ENCODE results near the gene RBMS3. TPM values are rescaled to one million over a fixed set of nuclear protein-coding genes. Genes with fewer than 3 reads are reported as not detected.
A peak's percentile ranks its signal among the peaks of the same experiment; 100 is the strongest.

RBMS3 gene
- total and polyA plus RNA-seq, 7 donors: 0.46 to 61.9 (median 39.9) TPM

DNA sequence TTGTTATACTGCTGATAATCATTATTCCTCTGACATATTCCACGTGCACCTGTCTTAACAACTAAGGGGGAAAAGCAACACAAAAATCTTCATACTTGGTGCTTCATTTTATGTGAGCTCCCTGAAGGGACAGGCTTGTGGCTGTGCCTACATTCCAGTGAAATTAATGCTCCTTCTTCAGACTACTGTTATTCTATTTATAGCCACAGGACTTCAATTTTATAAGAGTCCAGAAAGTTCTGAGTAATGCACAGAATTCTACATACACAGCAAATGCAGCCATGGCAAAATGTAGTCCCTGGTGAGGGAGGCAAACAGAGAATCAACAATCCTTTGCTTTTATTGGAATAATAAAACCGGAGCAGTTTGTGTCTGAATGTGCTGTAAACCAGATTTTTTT, 417.1 kb downstream of the RBMS3 start:
- H3K9me3 ChIP-seq: no peaks in the 10 kb centered on the region
- intact Hi-C loops (cut with DNase I): loop anchor here (10.0 kb wide), 1 partner anchor 173 kb away; no protein-coding TSS in a partner anchor
- peaks cover 0 to 62% (median 46%) of the 10 kb centered on the region in 4 donors for H3K4me1 ChIP-seq
- DNase-seq: no peak
- peak overlapping the region in 3 of 4 donors; percentile 3 to 86 (median 86) for H3K27ac ChIP-seq
- TF ChIP-seq EP300 (IDR thresholded peaks at IDR 0.05) (no peak), POLR2AphosphoS5 (IDR thresholded peaks at IDR 0.05) (no peak), CTCF (IDR thresholded peaks at IDR 0.05) (no peak), POLR2A (IDR thresholded peaks at IDR 0.05) (no peak)
- no peaks in the 10 kb centered on the region for H3K27me3 ChIP-seq
- 14 to 52% methylated on average over 2 of the region's 2 CpGs for WGBS, 2 donors
- no peaks in the 10 kb centered on the region for H3K36me3 ChIP-seq
- H3K4me3 ChIP-seq: no peak overlapping the region

DNA sequence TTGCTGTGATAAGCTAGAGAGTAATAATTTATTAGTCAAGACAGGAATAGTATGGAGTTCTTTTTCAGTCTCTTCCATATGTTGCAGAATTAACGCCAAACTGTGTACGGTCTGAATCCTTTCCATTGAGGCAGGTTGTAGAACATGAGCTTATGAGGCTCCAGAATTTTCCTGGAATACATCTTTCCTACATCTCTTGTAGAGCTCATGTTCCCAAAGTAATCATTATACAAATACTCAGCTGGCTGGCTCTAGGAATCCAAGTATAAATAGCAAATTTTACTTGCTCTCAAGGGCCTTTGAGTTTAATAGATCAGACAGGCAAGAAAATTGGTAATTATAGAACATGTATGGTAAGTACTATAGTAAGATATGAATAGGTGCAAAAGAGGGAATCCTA, 419.4 kb downstream of the RBMS3 start:
- TF ChIP-seq CTCF (IDR thresholded peaks at IDR 0.05) (no peak), POLR2AphosphoS5 (IDR thresholded peaks at IDR 0.05) (no peak), EP300 (IDR thresholded peaks at IDR 0.05) (no peak), POLR2A (IDR thresholded peaks at IDR 0.05) (no peak)
- no peak overlapping the region for H3K4me3 ChIP-seq
- H3K36me3 ChIP-seq: no peaks in the 10 kb centered on the region
- peaks cover 0 to 40% (median 30%) of the 10 kb centered on the region in 4 donors for H3K4me1 ChIP-seq
- H3K27ac ChIP-seq: no peak overlapping the region
- intact Hi-C loops (cut with DNase I): no loop called here
- DNase-seq: no peak
- H3K27me3 ChIP-seq: no peaks in the 10 kb centered on the region
- H3K9me3 ChIP-seq: no peaks in the 10 kb centered on the region
- 96 to 98% methylated on average over 2 of the region's 2 CpGs for WGBS, 2 donors

DNA sequence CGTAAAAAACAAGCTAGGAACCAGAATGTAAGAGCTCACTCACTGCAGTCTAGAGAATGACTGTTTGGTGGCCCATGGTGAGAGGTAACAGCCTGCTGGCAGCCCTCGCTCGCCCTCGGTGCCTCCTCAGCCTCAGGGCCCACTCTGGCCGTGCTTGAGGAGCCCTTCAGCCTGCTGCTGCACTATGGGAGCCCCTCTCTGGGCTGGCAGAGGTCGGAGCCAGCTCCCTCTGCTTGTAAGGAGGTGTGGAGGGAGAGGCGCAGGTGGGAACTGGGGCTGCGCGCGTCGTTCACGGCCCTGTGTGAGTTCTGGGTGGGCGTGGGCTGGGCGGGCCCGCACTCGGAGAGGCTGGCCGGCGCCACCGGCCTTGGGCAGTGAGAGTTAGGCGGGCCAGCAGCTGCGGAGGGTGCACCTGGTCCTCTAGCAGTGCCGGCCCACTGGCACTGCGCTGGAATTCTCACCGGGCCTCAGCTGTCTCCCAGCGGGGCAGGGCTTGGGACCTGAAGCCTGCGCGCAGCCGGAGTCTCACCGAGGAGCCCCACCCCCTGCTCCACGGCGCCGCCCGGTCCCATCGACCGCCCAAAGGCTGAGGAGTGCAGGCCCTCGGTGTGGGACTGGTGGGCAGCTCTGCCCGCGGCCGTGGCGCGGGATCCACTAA, 420.6 kb downstream of the RBMS3 start:
- H3K36me3 ChIP-seq: no peaks in the 10 kb centered on the region
- 92 to 93% methylated on average over 41 of the region's 41 CpGs for WGBS, 2 donors
- H3K4me1 ChIP-seq: peaks cover 0 to 28% (median 18%) of the 10 kb centered on the region in 4 donors
- no peak for TF ChIP-seq POLR2AphosphoS5 (IDR thresholded peaks at IDR 0.05)
- H3K9me3 ChIP-seq: no peaks in the 10 kb centered on the region
- H3K27ac ChIP-seq: no peak overlapping the region
- H3K4me3 ChIP-seq: no peak overlapping the region
- no peaks in the 10 kb centered on the region for H3K27me3 ChIP-seq
- no peak for DNase-seq
- intact Hi-C loops (cut with DNase I): no loop called here

DNA sequence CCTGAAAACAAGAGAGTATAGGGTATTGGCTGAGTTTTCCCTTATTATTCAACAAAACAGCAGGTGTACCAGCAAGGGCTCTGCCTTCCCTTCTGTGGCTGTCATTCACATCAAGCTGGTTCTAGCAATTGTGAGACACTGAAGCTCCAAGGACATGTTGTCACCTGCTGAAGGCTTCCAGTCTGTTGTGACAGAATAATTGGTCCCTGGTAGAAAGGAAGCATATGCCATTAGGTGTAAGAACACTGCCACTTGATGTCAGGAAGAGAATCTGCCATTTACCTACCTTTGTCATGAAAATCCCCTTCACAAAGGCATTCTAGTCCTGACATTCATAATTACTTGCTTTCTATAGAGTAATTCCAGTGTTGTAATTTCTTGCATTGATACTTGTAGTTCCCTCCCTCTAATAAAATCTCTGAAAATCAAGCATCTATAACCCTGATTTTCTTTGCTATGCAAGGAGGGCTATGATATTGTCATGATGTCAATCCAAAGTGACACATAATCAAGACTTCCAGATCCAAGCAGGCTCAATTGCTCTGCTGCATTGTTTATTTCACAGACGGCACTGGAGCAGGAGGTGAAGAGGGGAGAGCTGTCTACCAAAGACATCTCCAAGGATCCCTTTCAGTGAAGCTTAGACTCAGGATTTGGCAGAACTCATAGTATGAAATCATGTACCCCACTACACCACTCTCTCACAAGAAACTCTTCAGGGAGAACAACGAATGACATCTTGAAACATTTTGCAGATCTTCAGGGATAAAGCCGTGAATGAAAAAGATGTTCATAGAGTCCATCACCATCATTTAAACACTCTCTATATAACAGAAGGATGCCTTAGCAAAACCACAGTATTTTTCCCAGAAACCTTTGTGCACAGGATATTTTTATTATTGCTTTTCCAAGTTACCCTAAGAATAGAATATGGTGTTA, 425.3 kb downstream of the RBMS3 start:
- Histone ChIP-seq H3K9me3 (no peaks in the 10 kb centered on the region), H3K27me3 (no peaks in the 10 kb centered on the region), H3K27ac (no peak overlapping the region), H3K4me3 (no peak overlapping the region), H3K36me3 (no peaks in the 10 kb centered on the region), H3K4me1 (peaks cover 0 to 12% (median 0%) of the 10 kb centered on the region in 4 donors)
- intact Hi-C loops (cut with DNase I): no loop called here
- TF ChIP-seq POLR2A (IDR thresholded peaks at IDR 0.05) (no peak), CTCF (IDR thresholded peaks at IDR 0.05) (no peak), POLR2AphosphoS5 (IDR thresholded peaks at IDR 0.05) (no peak), EP300 (IDR thresholded peaks at IDR 0.05) (no peak)
- no peak for DNase-seq
- WGBS, 2 donors: 89% methylated on average over 3 of the region's 3 CpGs

DNA sequence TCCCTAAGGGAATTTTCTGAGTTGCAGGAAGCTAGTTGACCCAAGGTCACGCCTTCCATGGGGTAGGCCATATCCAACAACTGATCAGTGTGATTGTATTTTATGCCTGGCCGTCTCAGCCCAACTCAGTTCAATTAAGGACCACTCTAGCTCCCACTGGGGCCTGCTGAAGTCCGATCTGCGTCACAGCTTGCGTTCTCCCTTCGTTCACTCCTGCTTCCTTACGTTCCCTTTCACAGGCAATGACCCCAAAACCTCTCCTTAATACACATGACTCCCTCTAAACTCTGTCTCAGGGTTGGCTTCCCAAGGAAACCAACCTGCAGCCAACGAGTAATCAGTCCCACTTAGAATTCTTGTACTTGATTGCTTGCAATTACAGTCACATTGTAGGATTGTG, 428.0 kb downstream of the RBMS3 start:
- Histone ChIP-seq H3K36me3 (no peaks in the 10 kb centered on the region), H3K27me3 (no peaks in the 10 kb centered on the region), H3K27ac (peak overlapping the region in 1 of 4 donors; percentile 1), H3K4me3 (no peak overlapping the region), H3K4me1 (peaks cover 0 to 16% (median 0%) of the 10 kb centered on the region in 4 donors), H3K9me3 (no peaks in the 10 kb centered on the region)
- TF ChIP-seq CTCF (IDR thresholded peaks at IDR 0.05) (no peak), POLR2A (IDR thresholded peaks at IDR 0.05) (no peak), EP300 (IDR thresholded peaks at IDR 0.05) (no peak), POLR2AphosphoS5 (IDR thresholded peaks at IDR 0.05) (no peak)
- intact Hi-C loops (cut with DNase I): no loop called here
- no peak for DNase-seq
- WGBS, 2 donors: 85 to 91% methylated on average over 8 of the region's 8 CpGs
